Measurements from ENCODE around the gene EPG5. TPM values are rescaled to one million over a fixed set of nuclear protein-coding genes. Genes with fewer than 3 reads are reported as not detected.

The EPG5 gene
- polyA plus RNA-seq, 1 of the 3 experiments (the other 2 are of a cell fraction) = 13.6 TPM

GRCh38 chr18:45829855-45830254, 137.3 kb downstream of the EPG5 start:
- H3K4me1 ChIP-seq (ENCODE audit: control insufficient read depth in 1 of 2, insufficient read depth in 2 of 2, low read depth in 1 of 2, low read length in 1 of 2) = peaks cover 0 to 17% of the 10 kb centered on the region in 2 experiments; a peak in 2 of 4 replicates
- H3K36me3 ChIP-seq (replicated peaks in 1 of 2; ENCODE audit: control insufficient read depth in 1 of 2, insufficient read depth in 2 of 2, low read length in 1 of 2) = no peaks in the 10 kb centered on the region
- no peak overlapping the region for H3K27ac ChIP-seq (ENCODE audit: low read depth in 2 of 2, low read length in 1 of 2)
- no peaks in the 10 kb centered on the region for H3K9me3 ChIP-seq
- no peak for TF ChIP-seq SIN3A (IDR thresholded peaks at IDR 0.05; ENCODE audit: borderline replicate concordance, low read depth, low read length)
- TF ChIP-seq TEAD4 (IDR thresholded peaks at IDR 0.05; ENCODE audit: borderline replicate concordance, insufficient read depth) = no peak
- TF ChIP-seq RCOR1 (IDR thresholded peaks at IDR 0.05; ENCODE audit: low read length) = no peak
- TF ChIP-seq, protein P1, sequence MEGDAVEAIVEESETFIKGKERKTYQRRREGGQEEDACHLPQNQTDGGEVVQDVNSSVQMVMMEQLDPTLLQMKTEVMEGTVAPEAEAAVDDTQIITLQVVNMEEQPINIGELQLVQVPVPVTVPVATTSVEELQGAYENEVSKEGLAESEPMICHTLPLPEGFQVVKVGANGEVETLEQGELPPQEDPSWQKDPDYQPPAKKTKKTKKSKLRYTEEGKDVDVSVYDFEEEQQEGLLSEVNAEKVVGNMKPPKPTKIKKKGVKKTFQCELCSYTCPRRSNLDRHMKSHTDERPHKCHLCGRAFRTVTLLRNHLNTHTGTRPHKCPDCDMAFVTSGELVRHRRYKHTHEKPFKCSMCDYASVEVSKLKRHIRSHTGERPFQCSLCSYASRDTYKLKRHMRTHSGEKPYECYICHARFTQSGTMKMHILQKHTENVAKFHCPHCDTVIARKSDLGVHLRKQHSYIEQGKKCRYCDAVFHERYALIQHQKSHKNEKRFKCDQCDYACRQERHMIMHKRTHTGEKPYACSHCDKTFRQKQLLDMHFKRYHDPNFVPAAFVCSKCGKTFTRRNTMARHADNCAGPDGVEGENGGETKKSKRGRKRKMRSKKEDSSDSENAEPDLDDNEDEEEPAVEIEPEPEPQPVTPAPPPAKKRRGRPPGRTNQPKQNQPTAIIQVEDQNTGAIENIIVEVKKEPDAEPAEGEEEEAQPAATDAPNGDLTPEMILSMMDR (IDR thresholded peaks at IDR 0.05) = no peak
- TF ChIP-seq ELF1 (IDR thresholded peaks at IDR 0.05) = no peak
- no peak for TF ChIP-seq RAD21 (IDR thresholded peaks at IDR 0.05; ENCODE audit: low read length)
- ChIA-PET POLR2A (interaction anchor here (0.7 kb wide), 1 partner anchor 43 kb away, joined by 4 read pairs; no protein-coding TSS in a partner anchor), CTCF (interaction anchor here (0.8 to 1.6 kb wide), 3 partner anchors 49 to 109 kb away, joined by 3 read pairs; no protein-coding TSS in a partner anchor)
- DNase-seq = no peak
- no peak overlapping the region for H2AFZ ChIP-seq (ENCODE audit: low read depth)
- no peaks in the 10 kb centered on the region for H3F3A ChIP-seq (replicated peaks; ENCODE audit: insufficient read depth)
- no peaks in the 10 kb centered on the region for H4K20me1 ChIP-seq (ENCODE audit: insufficient read depth)
- WGBS (ENCODE audit: low lambda C conversion rate) = 61% methylated on average over 9 of the region's 9 CpGs
- H3K9ac ChIP-seq = no peak overlapping the region
- H3K27me3 ChIP-seq (ENCODE audit: insufficient read depth) = no peaks in the 10 kb centered on the region
- no peaks in the 10 kb centered on the region for H3K79me2 ChIP-seq (ENCODE audit: insufficient read depth)
- no peak overlapping the region for H3K4me3 ChIP-seq (ENCODE audit: low read depth in 2 of 2, low read length in 1 of 2)
- no peaks in the 10 kb centered on the region for H3K9me2 ChIP-seq
- no peak overlapping the region for H3K4me2 ChIP-seq

DNA sequence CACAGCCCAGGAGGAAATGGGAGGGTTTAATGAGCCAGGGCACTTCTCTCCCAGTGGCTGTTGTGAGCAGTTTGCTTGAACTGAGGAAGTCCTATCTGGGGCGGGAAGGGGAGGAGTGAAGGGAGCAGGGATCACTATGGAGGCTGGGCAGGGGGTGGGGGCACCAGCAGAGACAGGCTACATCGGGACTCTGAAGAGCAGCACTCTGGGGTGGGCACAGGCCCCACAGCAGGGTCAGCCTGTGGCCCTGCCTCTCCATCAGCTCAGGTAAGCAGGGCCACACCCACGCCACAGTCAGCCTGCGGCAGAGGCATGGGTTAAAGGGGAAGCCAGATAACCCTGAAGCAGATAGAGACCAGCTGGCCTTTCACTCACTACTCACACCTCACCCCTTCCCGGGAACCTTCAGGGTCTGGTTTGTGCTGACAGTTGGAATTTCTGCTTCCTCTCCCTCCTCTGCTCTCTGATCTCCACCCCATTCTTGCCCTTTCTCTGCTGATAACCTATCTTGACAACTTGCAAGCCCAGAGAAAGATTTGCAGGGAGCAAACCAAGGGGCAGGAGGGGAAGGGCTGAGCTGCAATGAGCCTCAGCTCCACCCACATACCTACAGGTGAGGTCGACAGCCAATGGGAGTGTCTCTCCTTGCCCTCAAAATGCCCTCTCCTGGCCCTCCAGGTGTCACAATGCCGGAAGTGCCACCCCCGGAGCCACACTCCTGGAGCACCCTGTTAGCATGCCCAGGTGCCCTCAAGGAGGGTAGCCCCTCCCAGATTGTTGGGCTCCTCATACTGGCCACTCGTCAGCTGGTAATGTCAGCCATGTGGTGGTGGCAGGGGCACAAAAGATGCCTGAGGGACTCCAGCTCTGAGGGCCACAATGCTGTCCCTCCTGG, 138.0 kb downstream of the EPG5 start:
- Histone ChIP-seq H3K9me2 (no peaks in the 10 kb centered on the region), H3K4me2 (no peak overlapping the region), H3K79me2 (ENCODE audit: insufficient read depth) (no peaks in the 10 kb centered on the region), H3K9ac (no peak overlapping the region), H2AFZ (ENCODE audit: low read depth) (no peak overlapping the region), H3K36me3 (replicated peaks in 1 of 2; ENCODE audit: control insufficient read depth in 1 of 2, insufficient read depth in 2 of 2, low read length in 1 of 2) (no peaks in the 10 kb centered on the region), H3K4me3 (ENCODE audit: low read depth in 2 of 2, low read length in 1 of 2) (no peak overlapping the region), H3K4me1 (ENCODE audit: control insufficient read depth in 1 of 2, insufficient read depth in 2 of 2, low read depth in 1 of 2, low read length in 1 of 2) (peaks cover 0 to 12% of the 10 kb centered on the region in 2 experiments; a peak in 2 of 4 replicates), H3F3A (replicated peaks; ENCODE audit: insufficient read depth) (no peaks in the 10 kb centered on the region), H3K27ac (ENCODE audit: low read depth in 2 of 2, low read length in 1 of 2) (no peak overlapping the region), H3K27me3 (ENCODE audit: insufficient read depth) (no peaks in the 10 kb centered on the region), H4K20me1 (ENCODE audit: insufficient read depth) (no peaks in the 10 kb centered on the region), H3K9me3 (no peaks in the 10 kb centered on the region)
- WGBS (ENCODE audit: low lambda C conversion rate) = 87% methylated on average over 3 of the region's 9 CpGs
- DNase-seq = no peak
- CTCF ChIA-PET = interaction anchor here (0.6 to 1.1 kb wide), 2 partner anchors 50 to 1858 kb away, joined by 3 read pairs; no protein-coding TSS in a partner anchor
- POLR2A ChIA-PET = no interaction called here
- TF ChIP-seq YY1 (IDR thresholded peaks at IDR 0.05; ENCODE audit: low read depth) (no peak), EP300 (IDR thresholded peaks at IDR 0.05; ENCODE audit: borderline replicate concordance in 1 of 2, low read depth in 1 of 2, low read length in 1 of 2) (no peak), POLR2AphosphoS5 (IDR thresholded peaks at IDR 0.05; ENCODE audit: low read depth, low read length) (no peak), JUND (IDR thresholded peaks at IDR 0.05) (no peak), GATA2 (CRISPR knock-in tag; IDR thresholded peaks at IDR 0.05) (no peak), SMC3 (IDR thresholded peaks at IDR 0.05; ENCODE audit: low read depth, low read length) (no peak), USF2 (IDR thresholded peaks at IDR 0.05; ENCODE audit: borderline replicate concordance, low read depth, low read length) (no peak), FOXM1 (IDR thresholded peaks at IDR 0.05; ENCODE audit: low read depth) (no peak), FOXJ3 (CRISPR knock-in tag; IDR thresholded peaks at IDR 0.05) (no peak), TEAD4 (IDR thresholded peaks at IDR 0.05; ENCODE audit: borderline replicate concordance, insufficient read depth) (no peak), CHD2 (IDR thresholded peaks at IDR 0.05; ENCODE audit: low read length, partially characterized antibody) (no peak), EZH2phosphoT487 (IDR thresholded peaks at IDR 0.05; ENCODE audit: borderline replicate concordance, low read depth) (no peak), TCF12 (IDR thresholded peaks at IDR 0.05) (no peak)
- TF ChIP-seq, protein P2, sequence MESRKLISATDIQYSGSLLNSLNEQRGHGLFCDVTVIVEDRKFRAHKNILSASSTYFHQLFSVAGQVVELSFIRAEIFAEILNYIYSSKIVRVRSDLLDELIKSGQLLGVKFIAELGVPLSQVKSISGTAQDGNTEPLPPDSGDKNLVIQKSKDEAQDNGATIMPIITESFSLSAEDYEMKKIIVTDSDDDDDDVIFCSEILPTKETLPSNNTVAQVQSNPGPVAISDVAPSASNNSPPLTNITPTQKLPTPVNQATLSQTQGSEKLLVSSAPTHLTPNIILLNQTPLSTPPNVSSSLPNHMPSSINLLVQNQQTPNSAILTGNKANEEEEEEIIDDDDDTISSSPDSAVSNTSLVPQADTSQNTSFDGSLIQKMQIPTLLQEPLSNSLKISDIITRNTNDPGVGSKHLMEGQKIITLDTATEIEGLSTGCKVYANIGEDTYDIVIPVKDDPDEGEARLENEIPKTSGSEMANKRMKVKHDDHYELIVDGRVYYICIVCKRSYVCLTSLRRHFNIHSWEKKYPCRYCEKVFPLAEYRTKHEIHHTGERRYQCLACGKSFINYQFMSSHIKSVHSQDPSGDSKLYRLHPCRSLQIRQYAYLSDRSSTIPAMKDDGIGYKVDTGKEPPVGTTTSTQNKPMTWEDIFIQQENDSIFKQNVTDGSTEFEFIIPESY (IDR thresholded peaks at IDR 0.05; ENCODE audit: borderline replicate concordance, low read depth) = no peak
- TF ChIP-seq, protein P3, sequence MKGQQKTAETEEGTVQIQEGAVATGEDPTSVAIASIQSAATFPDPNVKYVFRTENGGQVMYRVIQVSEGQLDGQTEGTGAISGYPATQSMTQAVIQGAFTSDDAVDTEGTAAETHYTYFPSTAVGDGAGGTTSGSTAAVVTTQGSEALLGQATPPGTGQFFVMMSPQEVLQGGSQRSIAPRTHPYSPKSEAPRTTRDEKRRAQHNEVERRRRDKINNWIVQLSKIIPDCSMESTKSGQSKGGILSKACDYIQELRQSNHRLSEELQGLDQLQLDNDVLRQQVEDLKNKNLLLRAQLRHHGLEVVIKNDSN (IDR thresholded peaks at IDR 0.05; ENCODE audit: borderline replicate concordance, low read depth) = no peak

Data from SK-N-SH (cell line).